Liver (tissue), 3 donors: Measurements from ENCODE around the gene HJV.

ENCODE experiments used
- ATF3 ChIP-seq: IDR thresholded peaks from 2 replicates; pipeline ENCODE4 v1.6.1; 2016; ENCODE audit warnings: antibody characterized with exemption
- CTCF ChIP-seq: fragments of 150-350 bp; IDR thresholded peaks from 2 replicates; pipeline ENCODE4 v1.5.1; 2017; ENCODE audit warnings: improper control_type of control experiment, low read depth, low read length; ENCODE audit not compliant: missing input control
- HNF4A ChIP-seq, 2 donors: conservative IDR thresholded peaks; 2 replicates each; pipeline ENCODE4 v1.6.1; 2016; ENCODE audit warnings: antibody characterized with exemption in 2 of 2, mild to moderate bottlenecking in 2 of 2
- MAX ChIP-seq: IDR thresholded peaks from 2 replicates; pipeline ENCODE4 v1.6.1; 2016; ENCODE audit warnings: antibody characterized with exemption
- RAD21 ChIP-seq, 2 donors: IDR thresholded peaks; 2 replicates each; pipeline ENCODE4 v1.6.1; 2016; ENCODE audit warnings: antibody characterized with exemption in 2 of 2, mild to moderate bottlenecking in 2 of 2
- REST ChIP-seq: IDR thresholded peaks from 2 replicates; pipeline ENCODE4 v1.6.1; 2016; ENCODE audit warnings: antibody characterized with exemption, mild to moderate bottlenecking
- SP1 ChIP-seq: IDR thresholded peaks from 2 replicates; pipeline ENCODE4 v1.6.1; 2018; ENCODE audit warnings: antibody characterized with exemption, mild to moderate bottlenecking
- donor health status: healthy.
- donor health status: healthy.

GRCh38 chr1:146019231-146020057, 2.1 kb downstream of the HJV start:
- TF ChIP-seq CTCF = no peak
- TF ChIP-seq SP1 = no peak
- TF ChIP-seq REST = no peak
- TF ChIP-seq ATF3 = no peak
- TF ChIP-seq MAX = no peak
- TF ChIP-seq HNF4A (conservative IDR thresholded peaks at IDR 0.05) = no peak
- TF ChIP-seq RAD21 (IDR thresholded peaks at IDR 0.05) = peak in 1 of 2 donors; percentile 4
